Measurements from ENCODE around the gene S100A8. TPM values are rescaled to one million over a fixed set of nuclear protein-coding genes. Genes with fewer than 3 reads are reported as not detected.
"Not testable (repeated sequence)": the region's sequence is repeated elsewhere in the genome, so short reads cannot be mapped to it uniquely, and the experiment has no call there.

Gene S100A8
- total and polyA plus RNA-seq, 4 experiments from 2014 or later, result 0.73 to 4.0 (median 1.6) TPM; not detected in 1

- CTCF ChIA-PET (ENCODE audit: partially characterized antibody); H3K27ac Mint-ChIP-seq: not testable (repeated sequence)
Measured at GRCh38 chr1:153413961-153414360, 23.1 kb upstream of the S100A8 start.

GRCh38 chr1:153407274-153407673 is 16.4 kb upstream of the S100A8 start:
- peak in 4 of 5 donors; percentile 1 to 20 (median 11) for DNase-seq
- Mint-ChIP-seq H3K9me3 (peaks cover 2 to 28% (median 15%) of the 10 kb centered on the region in 8 donors), H3K27me3 (peaks cover 13 to 17% of the 10 kb centered on the region in 2 donors), H3K4me3 (peak overlapping the region in 4 of 8 donors; percentile 12 to 39 (median 19)), H3K4me1 (peaks cover 10 to 27% (median 14%) of the 10 kb centered on the region in 4 donors)
- H3K36me3 Mint-ChIP-seq; H3K36me3 ChIP-seq (ENCODE audit: insufficient read depth, low read length); H3K4me3 ChIP-seq (ENCODE audit: low read length in 2 of 2); POLR2A ChIA-PET (ENCODE audit: partially characterized antibody); H3K27ac Mint-ChIP-seq; H3K27ac ChIP-seq (ENCODE audit: low read depth, low read length); intact Hi-C loops (cut with micrococcal nuclease); H3K9me3 ChIP-seq (ENCODE audit: control insufficient read depth in 1 of 2, low read length in 2 of 2); H3K27me3 ChIP-seq (ENCODE audit: insufficient read depth, low read length): not testable (repeated sequence)
- H3K4me1 ChIP-seq (ENCODE audit: insufficient read depth, low read length), result peaks cover 13% of the 10 kb centered on the region
- CTCF ChIA-PET (ENCODE audit: partially characterized antibody), result interaction anchor here (0.9 to 2.1 kb wide), 4 partner anchors 15 to 88 kb away, joined by 3 to 13 read pairs (median 4); no protein-coding TSS in a partner anchor

More at GRCh38 chr1:153413961-153414360, 23.1 kb upstream of the S100A8 start:
- DNase-seq; H3K4me3 ChIP-seq (ENCODE audit: low read length in 2 of 2); H3K36me3 ChIP-seq (ENCODE audit: insufficient read depth, low read length); H3K9me3 ChIP-seq (ENCODE audit: control insufficient read depth in 1 of 2, low read length in 2 of 2); H3K4me3 Mint-ChIP-seq; H3K27me3 ChIP-seq (ENCODE audit: insufficient read depth, low read length); POLR2A ChIA-PET (ENCODE audit: partially characterized antibody); H3K36me3 Mint-ChIP-seq; H3K4me1 ChIP-seq (ENCODE audit: insufficient read depth, low read length); H3K27ac ChIP-seq (ENCODE audit: low read depth, low read length); intact Hi-C loops (cut with micrococcal nuclease); H3K4me1 Mint-ChIP-seq: not testable (repeated sequence)
- H3K27me3 Mint-ChIP-seq, result peaks cover 16 to 22% of the 10 kb centered on the region in 2 donors
- peaks cover 6 to 27% (median 14%) of the 10 kb centered on the region in 8 donors for H3K9me3 Mint-ChIP-seq

DNA sequence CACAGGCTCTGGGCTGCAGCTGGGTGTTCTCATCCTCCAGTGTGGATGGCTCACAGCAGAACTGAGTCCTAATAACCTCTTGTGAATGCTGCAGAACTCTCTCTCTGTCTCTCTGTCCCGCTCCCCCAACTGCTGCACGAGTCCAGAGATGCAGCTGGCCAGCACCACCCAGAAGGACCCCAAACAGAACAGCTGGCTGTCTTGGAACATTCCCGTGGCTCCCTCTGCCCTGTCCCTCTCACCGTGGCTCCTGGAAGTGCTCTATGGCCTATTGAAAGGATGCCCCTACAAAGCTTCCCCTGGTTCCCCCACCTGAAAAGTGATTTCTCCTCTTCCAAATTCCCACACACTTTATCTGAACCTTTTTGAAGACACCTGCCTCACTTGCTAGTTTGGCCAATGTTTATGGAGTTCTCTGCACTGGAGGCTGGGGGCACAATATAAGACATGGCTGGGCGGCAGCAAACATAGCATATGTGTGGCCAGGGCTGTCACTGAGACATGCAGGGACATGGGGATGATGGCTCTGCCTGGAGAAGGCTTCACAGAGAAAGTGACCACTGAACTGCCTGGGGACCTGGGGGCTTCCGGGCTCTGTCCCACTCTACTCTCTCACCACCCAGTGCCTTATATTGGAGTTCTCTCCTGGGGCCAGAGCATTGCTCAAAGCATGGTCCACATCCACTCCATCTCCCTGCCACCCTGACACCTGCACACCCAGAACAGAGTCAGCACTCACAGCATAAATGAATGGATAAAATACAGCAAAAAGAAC is 15.1 kb upstream of the S100A8 start:
- Mint-ChIP-seq H3K4me1 (peaks cover 10 to 27% (median 14%) of the 10 kb centered on the region in 4 donors), H3K9me3 (peaks cover 0 to 18% (median 10%) of the 10 kb centered on the region in 8 donors), H3K27me3 (peaks cover 13 to 17% of the 10 kb centered on the region in 2 donors), H3K27ac (peak overlapping the region in 2 of 7 donors; percentile 17 to 54)
- H3K36me3 ChIP-seq (ENCODE audit: insufficient read depth, low read length); POLR2A ChIA-PET (ENCODE audit: partially characterized antibody); H3K4me3 Mint-ChIP-seq; H3K36me3 Mint-ChIP-seq; H3K9me3 ChIP-seq (ENCODE audit: control insufficient read depth in 1 of 2, low read length in 2 of 2); H3K4me3 ChIP-seq (ENCODE audit: low read length in 2 of 2); H3K27me3 ChIP-seq (ENCODE audit: insufficient read depth, low read length); H3K27ac ChIP-seq (ENCODE audit: low read depth, low read length); DNase-seq: not testable (repeated sequence)
- peaks cover 13% of the 10 kb centered on the region for H3K4me1 ChIP-seq (ENCODE audit: insufficient read depth, low read length)
- CTCF ChIA-PET (ENCODE audit: partially characterized antibody), result interaction anchor here (0.9 to 4.4 kb wide), 5 partner anchors 51 to 89 kb away, joined by 3 to 23 read pairs (median 5); no protein-coding TSS in a partner anchor
- intact Hi-C loops (cut with micrococcal nuclease), result loop anchor here (2.0 kb wide), 1 partner anchor 53 kb away; no protein-coding TSS in a partner anchor

DNA sequence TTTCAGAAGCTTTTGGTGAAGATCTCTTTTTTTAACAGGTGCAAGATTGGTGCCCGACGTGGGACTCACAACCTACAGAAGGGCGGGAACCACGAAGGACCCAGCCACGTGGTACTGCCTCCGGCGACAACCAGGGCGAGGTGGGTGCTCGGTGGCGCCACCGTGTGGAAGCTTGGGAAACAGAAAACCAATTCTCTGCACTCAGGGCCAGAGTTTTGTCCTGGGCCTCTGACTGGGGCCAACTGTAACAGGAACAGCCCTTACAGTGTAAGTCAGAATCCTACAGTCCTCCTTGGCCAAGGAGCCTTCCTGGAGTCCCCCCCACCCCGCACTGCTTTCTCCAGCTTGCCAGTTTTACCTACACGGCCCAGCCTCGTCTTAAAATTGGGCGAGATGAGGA is 13.9 kb upstream of the S100A8 start:
- H3K27me3 Mint-ChIP-seq, result peaks cover 10 to 16% of the 10 kb centered on the region in 2 donors
- intact Hi-C loops (cut with micrococcal nuclease), result loop anchor here (2.0 kb wide), 1 partner anchor 52 kb away; no protein-coding TSS in a partner anchor
- H3K4me3 ChIP-seq (ENCODE audit: low read length in 2 of 2), result no peak overlapping the region
- no peaks in the 10 kb centered on the region for H3K36me3 ChIP-seq (ENCODE audit: insufficient read depth, low read length)
- no peak overlapping the region for H3K4me3 Mint-ChIP-seq
- ChIA-PET POLR2A (ENCODE audit: partially characterized antibody) (no interaction called here), CTCF (ENCODE audit: partially characterized antibody) (interaction anchor here (0.8 to 4.4 kb wide), 3 partner anchors 49 to 59 kb away, joined by 3 to 23 read pairs (median 3); no protein-coding TSS in a partner anchor)
- DNase-seq, result peak; percentile 38 to 56 (median 51)
- peaks cover 10 to 27% (median 14%) of the 10 kb centered on the region in 4 donors for H3K4me1 Mint-ChIP-seq
- H3K4me1 ChIP-seq (ENCODE audit: insufficient read depth, low read length), result peaks cover 13% of the 10 kb centered on the region
- H3K36me3 Mint-ChIP-seq, result no peaks in the 10 kb centered on the region
- H3K27ac Mint-ChIP-seq, result no peak overlapping the region
- no peaks in the 10 kb centered on the region for H3K27me3 ChIP-seq (ENCODE audit: insufficient read depth, low read length)
- H3K27ac ChIP-seq (ENCODE audit: low read depth, low read length), result no peak overlapping the region
- H3K9me3 ChIP-seq (ENCODE audit: control insufficient read depth in 1 of 2, low read length in 2 of 2), result no peaks in the 10 kb centered on the region
- H3K9me3 Mint-ChIP-seq, result peaks cover 0 to 12% (median 7%) of the 10 kb centered on the region in 8 donors

DNA sequence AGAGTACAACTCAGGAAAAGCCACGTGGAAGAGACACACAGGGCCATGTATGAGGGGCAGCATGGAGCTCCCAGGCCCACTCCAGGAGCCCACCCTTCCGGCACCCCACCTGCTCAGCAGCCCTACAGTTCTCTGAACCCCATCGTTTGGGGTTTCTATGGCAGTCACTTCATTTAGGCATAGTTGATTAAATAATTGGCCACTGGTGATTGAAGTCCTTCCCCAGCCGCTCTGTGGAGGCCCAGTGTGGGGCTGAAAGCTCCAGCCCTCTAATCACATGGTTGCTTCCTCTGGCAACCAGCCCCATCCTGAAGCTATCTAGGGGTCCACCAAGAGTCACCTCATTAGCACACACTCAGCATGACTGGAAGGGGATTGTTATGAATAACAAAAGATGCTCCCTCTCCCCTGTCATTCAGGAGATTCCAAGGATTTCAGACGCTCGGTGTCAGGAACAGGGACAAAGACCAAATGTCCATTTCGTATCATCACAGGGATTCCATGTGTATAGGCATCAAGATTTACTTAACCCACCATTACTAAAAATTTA is 13.3 kb upstream of the S100A8 start:
- no peaks in the 10 kb centered on the region for H3K27me3 ChIP-seq (ENCODE audit: insufficient read depth, low read length)
- CTCF ChIA-PET (ENCODE audit: partially characterized antibody), result interaction anchor here (0.8 to 4.4 kb wide), 5 partner anchors 47 to 91 kb away, joined by 3 to 23 read pairs (median 4); partner anchors contain the start of gene S100A9
- no peak for DNase-seq
- no peaks in the 10 kb centered on the region for H3K36me3 Mint-ChIP-seq
- H3K4me1 Mint-ChIP-seq, result peaks cover 10 to 27% (median 14%) of the 10 kb centered on the region in 4 donors
- no peak overlapping the region for H3K27ac Mint-ChIP-seq
- H3K27ac ChIP-seq (ENCODE audit: low read depth, low read length), result no peak overlapping the region
- no peak overlapping the region for H3K4me3 ChIP-seq (ENCODE audit: low read length in 2 of 2)
- H3K4me1 ChIP-seq (ENCODE audit: insufficient read depth, low read length), result peaks cover 13% of the 10 kb centered on the region
- intact Hi-C loops (cut with micrococcal nuclease), result loop anchor here (2.0 kb wide), 1 partner anchor 51 kb away; no protein-coding TSS in a partner anchor
- peaks cover 7 to 14% of the 10 kb centered on the region in 2 donors for H3K27me3 Mint-ChIP-seq
- H3K4me3 Mint-ChIP-seq, result no peak overlapping the region
- H3K9me3 ChIP-seq (ENCODE audit: control insufficient read depth in 1 of 2, low read length in 2 of 2), result no peaks in the 10 kb centered on the region
- POLR2A ChIA-PET (ENCODE audit: partially characterized antibody), result no interaction called here
- H3K36me3 ChIP-seq (ENCODE audit: insufficient read depth, low read length), result no peaks in the 10 kb centered on the region
- peaks cover 0 to 8% (median 5%) of the 10 kb centered on the region in 8 donors for H3K9me3 Mint-ChIP-seq

DNA sequence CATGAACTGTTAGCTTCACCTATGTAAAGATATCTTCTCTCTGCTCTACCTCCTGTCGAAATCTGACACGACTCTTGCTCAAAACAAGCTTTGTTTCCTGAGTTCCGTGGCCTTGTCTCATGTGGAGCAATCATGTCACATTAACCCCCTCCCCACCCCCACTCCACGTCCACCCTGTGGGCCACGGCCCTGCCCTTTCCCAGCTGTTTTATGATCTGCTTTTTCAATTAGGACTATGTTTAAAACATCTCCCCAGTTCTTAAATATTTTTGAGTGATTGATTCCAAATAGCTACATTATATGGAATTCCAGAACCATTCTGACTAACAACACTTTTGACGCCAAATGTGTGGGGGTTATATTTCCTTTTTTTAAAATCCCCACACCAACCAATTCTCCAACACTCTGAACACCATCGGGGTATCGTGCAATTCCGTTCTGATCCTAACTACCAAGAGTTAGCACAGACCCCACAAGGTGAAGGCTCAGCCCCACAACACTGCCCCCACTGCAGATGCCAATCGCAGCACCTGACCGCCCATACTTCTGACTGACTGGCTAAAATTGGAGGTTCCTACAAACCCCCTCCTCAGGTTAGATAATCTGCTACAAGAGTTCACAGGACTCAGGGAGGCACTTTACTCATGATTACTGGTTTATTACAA is 12.7 kb upstream of the S100A8 start:
- intact Hi-C loops (cut with micrococcal nuclease), result loop anchor here (2.0 kb wide), 1 partner anchor 51 kb away; no protein-coding TSS in a partner anchor

More for the DNA sequence above, 12.7 kb upstream of the S100A8 start:
- H3K4me1 Mint-ChIP-seq, result peaks cover 10 to 27% (median 14%) of the 10 kb centered on the region in 4 donors
- Histone ChIP-seq H3K36me3 (ENCODE audit: insufficient read depth, low read length) (no peaks in the 10 kb centered on the region), H3K4me3 (ENCODE audit: low read length in 2 of 2) (no peak overlapping the region), H3K4me1 (ENCODE audit: insufficient read depth, low read length) (peaks cover 13% of the 10 kb centered on the region), H3K27me3 (ENCODE audit: insufficient read depth, low read length) (no peaks in the 10 kb centered on the region), H3K27ac (ENCODE audit: low read depth, low read length) (no peak overlapping the region), H3K9me3 (ENCODE audit: control insufficient read depth in 1 of 2, low read length in 2 of 2) (no peaks in the 10 kb centered on the region)
- CTCF ChIA-PET (ENCODE audit: partially characterized antibody), result interaction anchor here (0.6 to 4.4 kb wide), 5 partner anchors 46 to 595 kb away, joined by 3 to 23 read pairs (median 4); partner anchors contain the start of gene S100A9
- H3K36me3 Mint-ChIP-seq, result no peaks in the 10 kb centered on the region
- no peak overlapping the region for H3K27ac Mint-ChIP-seq
- peaks cover 7 to 18% of the 10 kb centered on the region in 2 donors for H3K27me3 Mint-ChIP-seq
- H3K9me3 Mint-ChIP-seq, result peaks cover 0 to 6% (median 2%) of the 10 kb centered on the region in 8 donors
- POLR2A ChIA-PET (ENCODE audit: partially characterized antibody), result no interaction called here
- no peak overlapping the region for H3K4me3 Mint-ChIP-seq
- DNase-seq, result no peak

All from CD4-positive, alpha-beta memory T cell (primary cell).